GM18520 (cell line): ENCODE results near the gene WNT5A.

Experiments used
- ATAC-seq: cut with Tn5 transposase; IDR thresholded peaks from one replicate; pipeline ENCODE4 v1.9.1; 2021; ENCODE audit not compliant: unreplicated experiment

Gene WNT5A

GRCh38 chr3:55486857-55487380 lies at the start of gene WNT5A:
WNT5A (minus strand) TSS chr3:55487306; CDS start chr3:55486985, 321 bp downstream.
- no peak for ATAC-seq

DNA sequence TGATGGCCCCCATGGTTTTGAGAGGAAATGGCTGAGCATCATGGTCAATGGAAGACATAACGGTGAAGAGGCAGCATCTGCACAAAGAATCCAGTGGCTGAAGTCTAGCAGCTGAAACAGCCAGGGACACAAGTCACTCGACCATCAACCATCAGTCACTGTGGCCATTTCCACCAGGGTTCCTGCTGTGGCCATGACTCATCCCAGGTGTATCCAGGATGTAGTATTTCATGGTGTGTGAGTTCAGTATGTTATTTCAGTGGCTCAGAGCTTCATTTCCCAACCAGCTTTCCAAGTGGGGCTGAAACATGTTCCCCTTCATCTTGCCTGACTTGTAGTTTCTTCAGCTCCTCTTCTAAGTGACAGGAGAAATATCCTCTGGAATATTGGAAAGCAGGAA lies 47.8 kb upstream of the WNT5A start:
- no peak for ATAC-seq

DNA sequence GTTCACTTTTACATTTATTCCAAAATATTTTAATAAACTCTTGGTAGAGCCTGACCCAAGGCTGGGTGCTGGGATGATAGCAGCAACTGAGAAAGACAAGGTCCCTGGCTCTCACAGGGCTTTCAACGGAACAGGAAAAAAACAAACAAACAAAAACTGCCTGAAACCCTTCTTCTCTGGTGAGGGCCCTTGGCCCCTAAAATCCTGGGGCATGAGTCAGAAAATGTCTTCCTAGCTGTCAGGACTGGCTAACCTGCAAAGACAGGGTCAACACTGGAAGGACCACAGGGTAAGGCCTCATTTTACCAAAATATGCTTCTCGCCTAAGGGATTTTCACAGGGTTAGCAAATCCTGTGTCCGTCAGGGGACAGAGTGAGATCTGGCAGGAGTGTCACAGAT lies 45.7 kb upstream of the WNT5A start:
- no peak for ATAC-seq

DNA sequence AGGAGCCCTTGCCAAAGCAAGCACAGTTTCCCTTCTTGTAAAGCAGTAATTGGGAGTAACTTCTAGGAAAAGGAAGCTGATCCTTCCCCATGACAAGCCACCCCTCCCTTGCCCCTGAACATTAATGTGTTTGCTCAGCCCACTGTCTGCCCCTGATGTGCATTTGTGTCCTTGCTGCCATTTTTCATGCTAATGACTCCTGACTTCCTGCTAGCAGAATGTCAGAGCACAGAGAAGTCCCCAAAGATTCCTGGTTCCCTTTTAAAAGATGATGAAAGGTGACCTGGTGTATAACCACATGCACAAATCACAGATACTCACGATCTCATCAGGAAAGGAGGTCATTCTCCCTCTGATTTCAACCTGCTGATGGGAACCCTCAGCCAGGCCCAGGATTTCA lies 44.2 kb upstream of the WNT5A start:
- ATAC-seq: no peak

DNA sequence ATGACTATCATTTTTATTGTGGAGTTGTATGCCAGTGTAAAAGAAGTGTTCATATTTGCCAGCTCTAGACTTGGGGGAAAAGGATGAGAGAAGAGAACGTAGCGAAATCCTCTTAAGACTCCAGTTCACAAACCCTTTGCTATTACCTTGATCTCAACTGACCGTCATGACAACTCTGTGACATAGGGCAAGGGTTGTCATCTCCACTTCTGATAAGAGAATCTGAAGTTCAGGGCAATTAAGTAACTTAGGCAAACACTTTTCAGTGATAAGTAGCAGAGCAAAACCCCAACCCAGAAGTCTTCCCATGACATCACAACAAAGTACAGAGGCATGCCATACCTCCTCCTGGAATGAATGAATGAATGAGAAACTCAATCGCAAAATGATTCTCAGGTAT lies 40.3 kb upstream of the WNT5A start:
- ATAC-seq: no peak

- no peak for ATAC-seq
These were observed 39.4 kb upstream of the WNT5A start for GRCh38 chr3:55526332-55527030.

GRCh38 chr3:55525436-55525835 lies 38.3 kb upstream of the WNT5A start:
- ATAC-seq: no peak

GRCh38 chr3:55524565-55525244 lies 37.6 kb upstream of the WNT5A start:
- no peak for ATAC-seq

GRCh38 chr3:55523471-55523870 lies 36.4 kb upstream of the WNT5A start:
- no peak for ATAC-seq

- ATAC-seq: no peak
These were observed 34.8 kb upstream of the WNT5A start for GRCh38 chr3:55521738-55522421.

DNA sequence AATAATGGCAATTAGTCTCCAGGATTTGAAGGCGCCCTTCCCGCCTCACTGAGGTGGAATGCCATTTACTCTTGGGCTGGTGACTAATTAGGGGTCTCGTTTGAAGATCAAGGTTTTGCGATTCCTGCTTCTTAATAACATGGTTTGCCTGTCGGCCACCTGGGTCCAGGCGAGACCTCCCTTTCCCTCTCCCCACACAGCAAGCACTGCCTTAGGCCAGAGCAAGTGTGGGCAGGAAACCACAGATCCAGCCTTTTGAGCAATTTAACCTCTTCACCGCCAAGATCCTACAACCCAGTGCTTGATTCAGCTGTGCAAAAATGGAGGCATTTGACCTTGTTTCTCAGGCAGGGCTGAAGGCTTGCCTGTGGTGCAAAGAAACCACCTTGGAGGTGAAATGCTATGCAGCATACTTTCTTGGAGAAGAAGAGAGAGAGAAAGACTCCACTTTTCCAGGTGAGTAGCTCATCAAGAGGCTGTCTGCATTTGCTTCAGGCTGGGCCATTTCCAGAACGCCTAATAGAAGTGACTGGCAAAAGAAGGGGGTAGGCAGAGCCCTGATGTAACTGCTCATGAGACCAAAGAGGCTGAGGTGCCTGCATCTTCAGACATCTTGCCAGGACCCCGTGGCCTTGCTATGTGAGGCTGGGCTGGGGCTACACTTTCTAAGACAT lies 34.1 kb upstream of the WNT5A start:
- no peak for ATAC-seq

- no peak for ATAC-seq
These were observed 31.9 kb upstream of the WNT5A start for GRCh38 chr3:55519019-55519418.

DNA sequence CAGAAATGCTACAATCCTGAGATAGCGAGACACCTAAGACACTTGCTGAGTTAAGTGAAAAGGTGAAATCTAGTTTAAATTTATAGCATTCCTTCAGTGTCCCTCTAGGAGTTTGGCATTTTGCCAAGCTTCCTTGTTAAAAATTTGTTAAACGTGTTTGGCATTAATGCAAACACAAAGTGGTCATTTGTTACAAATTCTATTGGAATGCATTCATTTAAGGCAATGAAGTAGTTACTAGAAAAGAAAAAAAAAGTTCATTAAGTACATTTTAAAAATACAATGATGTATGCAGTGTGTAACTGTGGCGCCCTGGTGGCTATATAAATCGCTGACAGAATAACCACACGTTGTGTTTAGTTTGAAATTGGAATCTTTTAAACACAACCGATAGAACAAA lies 31.3 kb upstream of the WNT5A start:
- ATAC-seq: no peak

- no peak for ATAC-seq
These were observed 29.4 kb upstream of the WNT5A start for GRCh38 chr3:55516392-55517030.

- no peak for ATAC-seq
These were observed 28.6 kb upstream of the WNT5A start for GRCh38 chr3:55515550-55516246.

DNA sequence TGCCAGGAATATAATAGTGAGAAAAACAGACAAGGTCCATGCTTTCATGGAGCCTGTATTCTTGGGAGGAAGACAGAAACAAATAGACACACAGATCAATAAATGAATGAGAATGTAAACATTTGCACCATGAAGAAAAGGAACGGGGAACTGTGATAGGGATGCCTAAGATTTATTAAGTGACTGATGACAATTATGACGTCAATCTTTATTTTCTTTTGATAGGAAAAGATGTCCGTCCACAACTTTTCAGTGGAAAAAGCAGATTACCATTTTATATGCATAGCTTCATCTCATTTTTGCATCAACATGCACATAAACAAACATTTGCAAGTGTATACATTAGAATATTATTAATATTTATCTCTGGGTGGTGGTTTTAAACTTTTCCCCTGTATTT lies 27.9 kb upstream of the WNT5A start:
- ATAC-seq: no peak

GRCh38 chr3:55512571-55513343 lies 25.7 kb upstream of the WNT5A start:
- no peak for ATAC-seq

DNA sequence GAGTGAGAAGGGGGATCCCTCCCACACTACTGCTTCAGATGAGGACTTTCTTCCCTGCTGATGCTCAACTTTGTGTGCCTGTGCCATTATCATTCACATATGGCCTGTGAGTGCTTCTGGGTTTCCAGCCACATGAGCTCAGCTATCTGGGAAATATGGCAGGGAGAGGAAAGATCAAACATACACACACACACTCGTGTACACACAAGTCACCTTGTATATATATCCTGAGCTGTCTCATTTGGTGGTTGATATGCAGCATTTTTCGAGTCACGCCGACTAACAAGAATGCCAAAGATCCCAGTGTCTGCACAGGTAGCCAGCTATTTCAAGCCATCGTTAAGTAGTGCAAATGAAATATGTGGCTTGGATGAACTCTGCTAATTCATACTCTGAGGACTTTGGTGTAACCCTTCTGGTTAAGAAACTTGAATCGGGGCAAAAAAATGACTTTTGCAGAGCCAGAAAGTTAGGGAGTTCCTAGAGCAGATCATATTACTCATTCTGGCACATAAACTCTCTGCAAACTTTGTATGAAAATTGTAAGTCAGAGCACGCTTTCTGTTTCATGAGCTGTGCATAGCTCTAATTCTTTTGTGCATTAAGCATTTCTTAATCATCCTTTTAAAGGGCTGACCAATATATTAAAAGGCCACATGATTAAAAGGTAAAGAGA lies 24.9 kb upstream of the WNT5A start:
- ATAC-seq: no peak

DNA sequence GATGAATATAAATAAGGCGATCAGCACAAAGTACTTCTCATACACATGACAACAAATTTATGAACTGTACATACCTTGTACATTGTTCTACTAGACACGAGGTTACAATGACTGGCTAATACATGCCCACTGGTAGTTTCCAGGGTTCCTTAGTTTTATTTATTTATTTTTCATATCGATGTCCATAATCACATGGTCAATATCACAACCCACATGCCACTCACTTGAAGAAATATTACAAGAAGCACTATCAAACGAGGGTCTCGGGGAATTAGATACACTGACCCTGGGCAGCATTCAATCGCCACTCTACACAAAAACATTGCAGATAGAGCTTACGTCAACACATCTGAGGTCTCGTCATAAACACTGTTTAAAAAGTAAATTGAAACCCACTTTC lies 21.2 kb upstream of the WNT5A start:
- no peak for ATAC-seq
